Measurements from ENCODE around the gene CFAP58.

- TF ChIP-seq CTCF (IDR thresholded peaks at IDR 0.05) = no peak
- no peak for TF ChIP-seq ZFX (IDR thresholded peaks at IDR 0.05; ENCODE audit: borderline replicate concordance)
These were observed 9.4 kb upstream of the CFAP58 start for GRCh38 chr10:104344219-104344618.
